Activated naive CD4-positive, alpha-beta T cell treated with anti-CD3 and anti-CD28 coated beads for 36 hours (primary cell): ENCODE measurements around the gene SEMA6C. TPM values are rescaled to one million over a fixed set of nuclear protein-coding genes. Genes with fewer than 3 reads are reported as not detected.

Source experiments
- CTCF ChIA-PET: fragments of 350-600 bp; sonication (Branson Sonifier 250); formaldehyde crosslinking; loops from one replicate; lab custom pipeline; 2021; ENCODE audit warnings: antibody characterized with exemption; lab: Charles Lee
- DNase-seq: peaks from one replicate; pipeline ENCODE4 v3.0.0-alpha.2; 2020
- H3K27ac Mint-ChIP-seq: one replicate; pipeline ENCODE4 v1.8.0; 2021; ENCODE audit warnings: mild to moderate bottlenecking, mixed read lengths
- H3K27me3 Mint-ChIP-seq: one replicate; pipeline ENCODE4 v1.8.0; 2021; ENCODE audit warnings: low read depth, mixed read lengths
- H3K36me3 Mint-ChIP-seq: one replicate; pipeline ENCODE4 v1.8.0; 2021; ENCODE audit warnings: low read depth, mixed read lengths
- H3K4me1 Mint-ChIP-seq: one replicate; pipeline ENCODE4 v1.8.0; 2021; ENCODE audit warnings: low read depth, mixed read lengths
- H3K4me3 Mint-ChIP-seq: one replicate; pipeline ENCODE4 v1.8.0; 2021; ENCODE audit warnings: mild to moderate bottlenecking, moderate library complexity, mixed read lengths
- H3K9me3 Mint-ChIP-seq: one replicate; pipeline ENCODE4 v1.8.0; 2021; ENCODE audit warnings: mixed read lengths
- intact Hi-C: fragments of 100-400 bp; cut with micrococcal nuclease; formaldehyde crosslinking; loops from one replicate; pipeline ENCODE4 v1.15.1; 2023
- total RNA-seq, 2 experiments: library from RNA; stranded (reverse); gene quantifications; one replicate each; pipeline ENCODE4 v1.2.3, GENCODE V29; 2021

SEMA6C gene
- total RNA-seq, 2 experiments from 2014 or later = 1.5 to 1.6 TPM

DNA sequence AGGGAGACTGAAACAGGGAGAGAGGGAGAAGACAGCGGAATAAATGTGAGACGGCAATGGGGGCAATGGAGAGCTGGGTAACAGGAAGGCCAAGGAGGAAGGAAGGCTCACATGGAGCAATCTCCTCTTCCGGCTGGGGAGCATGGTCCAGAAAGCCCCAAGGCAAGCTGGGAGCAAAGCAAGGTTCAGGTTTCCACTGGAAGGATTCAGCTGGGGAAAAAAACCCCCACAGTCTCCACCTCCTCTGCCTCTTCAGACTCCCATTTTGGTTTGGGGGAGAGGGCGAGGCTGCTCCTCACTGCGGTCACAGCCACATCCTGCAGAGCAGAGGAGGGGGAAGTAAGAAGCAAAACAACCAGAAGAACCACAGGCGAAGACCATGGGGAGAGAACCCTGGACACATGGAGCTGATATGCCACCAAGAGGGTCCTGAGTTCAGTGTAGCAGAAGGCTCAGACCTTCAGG is 10.7 kb upstream of the SEMA6C start:
- Mint-ChIP-seq H3K9me3 (no peaks in the 10 kb centered on the region), H3K36me3 (peaks cover 29% of the 10 kb centered on the region)

GRCh38 chr1:151156515-151156819 is 10.0 kb upstream of the SEMA6C start, which contains the start of gene TNFAIP8L2:
Gene TNFAIP8L2 (plus strand): TSS chr1:151156649. CDS start chr1:151158698, 2,049 bp downstream.
- Mint-ChIP-seq H3K4me1 (peaks cover 40% of the 10 kb centered on the region), H3K36me3 (peaks cover 29% of the 10 kb centered on the region), H3K4me3 (peak within 1 kb of the TSS; percentile 97), H3K27ac (peak within 1 kb of the TSS; percentile 98), H3K27me3 (no peaks in the 10 kb centered on the region), H3K9me3 (no peaks in the 10 kb centered on the region)
- intact Hi-C loops = loop anchor here (1.0 to 5.0 kb wide), 11 partner anchors 9 to 596 kb away; partner anchors contain the start of genes LYSMD1 and SEMA6C
- peak; percentile 93 for DNase-seq
- CTCF ChIA-PET = interaction anchor here (0.6 to 10.0 kb wide), 18 partner anchors 11 to 536 kb away, joined by 3 to 255 read pairs (median 4); partner anchors contain the start of genes C1orf56 and VPS72

More for the DNA sequence above, 10.7 kb upstream of the SEMA6C start:
- peaks cover 46% of the 10 kb centered on the region for H3K4me1 Mint-ChIP-seq
- H3K4me3 Mint-ChIP-seq = peak overlapping the region; percentile 97
- intact Hi-C loops = loop anchor here (2.0 to 5.0 kb wide), 2 partner anchors 545 to 596 kb away; no protein-coding TSS in a partner anchor
- H3K27me3 Mint-ChIP-seq = no peaks in the 10 kb centered on the region
- peak overlapping the region; percentile 98 for H3K27ac Mint-ChIP-seq
- CTCF ChIA-PET = interaction anchor here (0.6 to 10.0 kb wide), 19 partner anchors 10 to 183 kb away, joined by 3 to 255 read pairs (median 4); partner anchors contain the start of genes C1orf56 and VPS72
- peak; percentile 86 for DNase-seq

GRCh38 chr1:151147665-151148064 is 1.2 kb upstream of the SEMA6C start:
- Mint-ChIP-seq H3K27me3 (no peaks in the 10 kb centered on the region), H3K4me3 (peak overlapping the region; percentile 88), H3K4me1 (peaks cover 6% of the 10 kb centered on the region), H3K36me3 (no peaks in the 10 kb centered on the region), H3K9me3 (no peaks in the 10 kb centered on the region), H3K27ac (no peak overlapping the region)
- intact Hi-C loops = no loop called here
- DNase-seq = no peak
- CTCF ChIA-PET = interaction anchor here (1.4 to 1.6 kb wide), 3 partner anchors 8 to 48 kb away, joined by 3 to 8 read pairs (median 6); no protein-coding TSS in a partner anchor

- no peak for DNase-seq
- Mint-ChIP-seq H3K27me3 (no peaks in the 10 kb centered on the region), H3K36me3 (no peaks in the 10 kb centered on the region), H3K4me3 (peak overlapping the region; percentile 88), H3K9me3 (no peaks in the 10 kb centered on the region), H3K4me1 (peaks cover 6% of the 10 kb centered on the region), H3K27ac (no peak overlapping the region)
- intact Hi-C loops = no loop called here
- CTCF ChIA-PET = interaction anchor here (1.4 kb wide), 1 partner anchor 8 kb away, joined by 6 read pairs; no protein-coding TSS in a partner anchor
Measured at GRCh38 chr1:151147132-151147503, 687 bp upstream of the SEMA6C start.

- Mint-ChIP-seq H3K4me3 (peak overlapping the region; percentile 88), H3K4me1 (peaks cover 6% of the 10 kb centered on the region), H3K9me3 (no peaks in the 10 kb centered on the region), H3K27me3 (no peaks in the 10 kb centered on the region), H3K36me3 (no peaks in the 10 kb centered on the region), H3K27ac (no peak overlapping the region)
- CTCF ChIA-PET = no interaction called here
- intact Hi-C loops = loop anchor here (1.0 kb wide), 1 partner anchor 10 kb away; the partner anchor contains the start of gene TNFAIP8L2
- no peak for DNase-seq
Measured at GRCh38 chr1:151146072-151146411, 389 bp downstream of the SEMA6C start.

GRCh38 chr1:151145304-151146071 is 943 bp downstream of the SEMA6C start:
- CTCF ChIA-PET = interaction anchor here (1.3 kb wide), 2 partner anchors 9 to 46 kb away, joined by 4 to 5 read pairs; no protein-coding TSS in a partner anchor
- no peaks in the 10 kb centered on the region for H3K9me3 Mint-ChIP-seq
- H3K27ac Mint-ChIP-seq = no peak overlapping the region
- intact Hi-C loops = loop anchor here (1.0 kb wide), 1 partner anchor 11 kb away; the partner anchor contains the start of gene TNFAIP8L2
- H3K4me1 Mint-ChIP-seq = peaks cover 6% of the 10 kb centered on the region
- peak; percentile 38 for DNase-seq
- H3K27me3 Mint-ChIP-seq = no peaks in the 10 kb centered on the region
- H3K4me3 Mint-ChIP-seq = peak overlapping the region; percentile 88
- no peaks in the 10 kb centered on the region for H3K36me3 Mint-ChIP-seq

- no peak overlapping the region for H3K27ac Mint-ChIP-seq
- H3K27me3 Mint-ChIP-seq = no peaks in the 10 kb centered on the region
- no peak overlapping the region for H3K4me3 Mint-ChIP-seq
- H3K36me3 Mint-ChIP-seq = no peaks in the 10 kb centered on the region
- intact Hi-C loops = no loop called here
- H3K9me3 Mint-ChIP-seq = no peaks in the 10 kb centered on the region
- CTCF ChIA-PET = interaction anchor here (1.3 kb wide), 2 partner anchors 10 to 45 kb away, joined by 4 to 5 read pairs; no protein-coding TSS in a partner anchor
- peaks cover 6% of the 10 kb centered on the region for H3K4me1 Mint-ChIP-seq
- no peak for DNase-seq
Measured at GRCh38 chr1:151144474-151145303, 1.7 kb downstream of the SEMA6C start.

DNA sequence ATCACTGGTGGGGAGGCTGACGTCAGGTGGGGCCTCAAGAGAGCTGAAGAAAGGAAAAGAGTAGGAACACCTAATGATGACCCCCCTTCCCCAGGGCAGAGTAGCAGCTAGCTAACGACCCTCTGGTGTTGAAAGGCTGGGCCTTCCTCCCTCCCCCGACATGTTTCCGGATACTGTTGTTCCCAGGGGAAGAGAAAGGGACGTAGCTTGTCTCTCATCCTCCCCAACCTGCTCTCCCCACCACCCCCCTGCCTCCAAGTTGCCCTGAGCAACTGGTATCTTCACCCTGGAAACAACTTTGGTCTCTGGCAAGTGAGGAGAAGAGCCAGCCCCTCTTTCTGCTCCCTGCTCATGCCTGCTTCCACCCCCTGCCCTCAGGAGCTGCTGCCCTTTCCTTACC is 2.4 kb downstream of the SEMA6C start:
- CTCF ChIA-PET = interaction anchor here (1.3 kb wide), 1 partner anchor 11 kb away, joined by 5 read pairs; no protein-coding TSS in a partner anchor
- no peaks in the 10 kb centered on the region for H3K9me3 Mint-ChIP-seq
- intact Hi-C loops = no loop called here
- no peaks in the 10 kb centered on the region for H3K27me3 Mint-ChIP-seq
- H3K4me3 Mint-ChIP-seq = no peak overlapping the region
- H3K36me3 Mint-ChIP-seq = no peaks in the 10 kb centered on the region
- H3K27ac Mint-ChIP-seq = no peak overlapping the region
- peaks cover 6% of the 10 kb centered on the region for H3K4me1 Mint-ChIP-seq
- no peak for DNase-seq

DNA sequence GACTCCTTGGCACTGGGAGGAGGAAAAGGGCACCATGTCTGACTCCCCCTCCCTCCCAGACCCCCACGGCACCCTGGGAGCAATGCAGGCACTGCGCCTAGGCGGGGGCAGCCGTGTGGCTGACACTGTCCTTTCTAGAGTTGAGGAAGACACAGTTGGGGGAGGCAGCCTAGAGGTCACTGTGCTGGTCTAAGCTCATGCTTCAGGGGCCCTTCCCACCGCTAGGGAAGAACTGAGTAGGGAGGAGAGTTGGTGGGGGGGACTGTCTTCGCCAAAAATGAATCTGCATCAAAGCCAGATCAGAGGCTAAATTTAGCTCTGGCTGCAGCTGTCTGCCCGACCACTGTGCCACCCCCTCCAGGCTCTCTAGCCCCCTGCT is 3.4 kb downstream of the SEMA6C start:
- no peak for DNase-seq
- no peaks in the 10 kb centered on the region for H3K9me3 Mint-ChIP-seq
- H3K4me3 Mint-ChIP-seq = no peak overlapping the region
- intact Hi-C loops = no loop called here
- CTCF ChIA-PET = interaction anchor here (1.0 to 2.0 kb wide), 2 partner anchors 12 to 30 kb away, joined by 3 to 6 read pairs; no protein-coding TSS in a partner anchor
- H3K27me3 Mint-ChIP-seq = no peaks in the 10 kb centered on the region
- no peak overlapping the region for H3K27ac Mint-ChIP-seq
- H3K36me3 Mint-ChIP-seq = no peaks in the 10 kb centered on the region
- peaks cover 6% of the 10 kb centered on the region for H3K4me1 Mint-ChIP-seq

DNA sequence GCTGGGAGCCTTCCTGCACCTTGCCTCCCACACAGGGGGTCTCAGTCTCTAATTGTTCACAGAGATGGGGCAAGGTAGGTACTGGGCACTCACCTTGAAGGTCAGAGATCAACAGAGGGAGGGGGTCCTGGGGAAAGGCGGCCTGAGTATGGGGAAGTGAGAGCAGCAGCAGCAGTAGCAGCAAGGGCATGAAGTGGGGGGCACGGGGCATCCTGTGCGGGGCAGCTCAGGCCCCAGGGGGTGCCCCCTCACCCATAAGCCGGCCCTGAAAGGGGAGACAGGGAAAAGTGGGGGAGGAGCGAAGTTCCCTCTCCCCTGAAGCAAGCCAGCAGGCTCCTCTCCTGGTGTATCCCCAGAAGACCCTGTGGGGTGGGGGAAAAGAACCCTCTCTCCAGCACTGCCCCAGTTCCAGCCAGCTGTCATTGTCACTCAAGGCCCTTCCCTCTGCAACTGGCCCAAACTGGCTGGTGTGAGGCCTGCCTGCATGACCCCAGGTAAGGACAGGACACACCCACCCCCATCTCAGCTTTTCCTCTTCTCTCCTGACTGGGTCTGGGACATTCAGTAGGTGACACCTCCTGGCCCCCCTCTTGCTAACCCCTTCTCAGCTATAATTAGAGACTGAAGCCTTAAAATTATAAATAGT is 3.9 kb downstream of the SEMA6C start:
- Mint-ChIP-seq H3K9me3 (no peaks in the 10 kb centered on the region), H3K27me3 (no peaks in the 10 kb centered on the region), H3K27ac (no peak overlapping the region), H3K4me1 (peaks cover 6% of the 10 kb centered on the region), H3K4me3 (no peak overlapping the region), H3K36me3 (no peaks in the 10 kb centered on the region)
- intact Hi-C loops = no loop called here
- DNase-seq = no peak
- CTCF ChIA-PET = interaction anchor here (1.0 to 2.0 kb wide), 3 partner anchors 13 to 41 kb away, joined by 3 to 14 read pairs (median 6); no protein-coding TSS in a partner anchor

DNA sequence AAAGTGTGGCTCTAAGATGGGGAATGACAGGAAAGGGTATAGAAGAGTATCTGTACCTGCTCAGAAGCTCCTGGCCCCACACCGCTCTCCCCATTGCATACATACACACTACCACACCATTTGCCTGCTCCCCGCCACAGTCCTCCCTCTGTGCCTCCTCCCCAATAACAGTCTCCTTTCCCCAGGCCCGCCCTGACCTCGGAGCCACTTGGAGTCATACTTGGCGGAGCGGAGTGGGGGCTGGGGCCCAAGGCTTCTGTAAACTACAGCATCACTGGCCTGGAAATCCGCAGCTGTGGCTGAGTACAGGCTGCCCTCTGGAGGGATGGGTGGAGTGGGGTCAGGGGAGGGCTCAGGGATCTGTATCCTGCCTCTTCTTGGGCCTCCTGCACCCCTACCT is 8.6 kb downstream of the SEMA6C start:
- no peaks in the 10 kb centered on the region for H3K9me3 Mint-ChIP-seq
- CTCF ChIA-PET = interaction anchor here (0.6 kb wide), 1 partner anchor 248 kb away, joined by 4 read pairs; no protein-coding TSS in a partner anchor

More for the DNA sequence above, 8.6 kb downstream of the SEMA6C start:
- no peak for DNase-seq
- intact Hi-C loops = no loop called here
- H3K4me3 Mint-ChIP-seq = no peak overlapping the region
- H3K27me3 Mint-ChIP-seq = no peaks in the 10 kb centered on the region
- no peak overlapping the region for H3K27ac Mint-ChIP-seq
- H3K36me3 Mint-ChIP-seq = no peaks in the 10 kb centered on the region
- H3K4me1 Mint-ChIP-seq = no peaks in the 10 kb centered on the region
